Immature natural killer cell (primary cell): ENCODE data around the gene STK4. TPM values are rescaled to one million over a fixed set of nuclear protein-coding genes. Genes with fewer than 3 reads are reported as not detected.

Source experiments
- DNase-seq, 3 donors: peaks; one replicate each; pipeline ENCODE4 v3.0.0; 2022; ENCODE audit warnings: mixed read lengths in 1 of 3
- H3K27ac Mint-ChIP-seq, 6 donors: one replicate each; pipeline ENCODE4 v1.8.0; 2020; ENCODE audit warnings: mixed read lengths in 6 of 6, mild to moderate bottlenecking in 5 of 6, inconsistent platforms in 4 of 6, moderate library complexity in 3 of 6
- H3K27me3 Mint-ChIP-seq, 3 donors: one replicate each; pipeline ENCODE4 v1.8.0; 2020 to 2021; ENCODE audit warnings: low read depth in 3 of 3, mild to moderate bottlenecking in 3 of 3, mixed read lengths in 3 of 3, moderate library complexity in 3 of 3, inconsistent platforms in 1 of 3
- H3K36me3 Mint-ChIP-seq, 3 donors: one replicate each; pipeline ENCODE4 v1.8.0; 2020; ENCODE audit warnings: mixed read lengths in 3 of 3, inconsistent platforms in 2 of 3, mild to moderate bottlenecking in 2 of 3
- H3K4me1 Mint-ChIP-seq, 2 donors: one replicate each; pipeline ENCODE4 v1.8.0; 2020; ENCODE audit warnings: inconsistent platforms in 2 of 2, mild to moderate bottlenecking in 2 of 2, mixed read lengths in 2 of 2, moderate library complexity in 1 of 2
- H3K4me3 Mint-ChIP-seq, 5 donors: one replicate each; pipeline ENCODE4 v1.8.0; 2020; ENCODE audit warnings: mild to moderate bottlenecking in 5 of 5, mixed read lengths in 5 of 5, inconsistent platforms in 3 of 5, moderate library complexity in 3 of 5
- H3K9me3 Mint-ChIP-seq, 6 donors: one replicate each; pipeline ENCODE4 v1.8.0; 2020; ENCODE audit warnings: mild to moderate bottlenecking in 6 of 6, mixed read lengths in 6 of 6, inconsistent platforms in 4 of 6, moderate library complexity in 3 of 6
- polyA plus RNA-seq, 3 donors: library from polyadenylated mRNA; unstranded; fragments of 300-500 nt; fragmentation: Illumina TruSeq; gene quantifications; one replicate each; pipeline ENCODE4 v1.2.3, GENCODE V29; 2021

STK4 gene
- polyA plus RNA-seq, result 100 to 1,000 TPM; 122 to 256 (median 133) TPM

DNA sequence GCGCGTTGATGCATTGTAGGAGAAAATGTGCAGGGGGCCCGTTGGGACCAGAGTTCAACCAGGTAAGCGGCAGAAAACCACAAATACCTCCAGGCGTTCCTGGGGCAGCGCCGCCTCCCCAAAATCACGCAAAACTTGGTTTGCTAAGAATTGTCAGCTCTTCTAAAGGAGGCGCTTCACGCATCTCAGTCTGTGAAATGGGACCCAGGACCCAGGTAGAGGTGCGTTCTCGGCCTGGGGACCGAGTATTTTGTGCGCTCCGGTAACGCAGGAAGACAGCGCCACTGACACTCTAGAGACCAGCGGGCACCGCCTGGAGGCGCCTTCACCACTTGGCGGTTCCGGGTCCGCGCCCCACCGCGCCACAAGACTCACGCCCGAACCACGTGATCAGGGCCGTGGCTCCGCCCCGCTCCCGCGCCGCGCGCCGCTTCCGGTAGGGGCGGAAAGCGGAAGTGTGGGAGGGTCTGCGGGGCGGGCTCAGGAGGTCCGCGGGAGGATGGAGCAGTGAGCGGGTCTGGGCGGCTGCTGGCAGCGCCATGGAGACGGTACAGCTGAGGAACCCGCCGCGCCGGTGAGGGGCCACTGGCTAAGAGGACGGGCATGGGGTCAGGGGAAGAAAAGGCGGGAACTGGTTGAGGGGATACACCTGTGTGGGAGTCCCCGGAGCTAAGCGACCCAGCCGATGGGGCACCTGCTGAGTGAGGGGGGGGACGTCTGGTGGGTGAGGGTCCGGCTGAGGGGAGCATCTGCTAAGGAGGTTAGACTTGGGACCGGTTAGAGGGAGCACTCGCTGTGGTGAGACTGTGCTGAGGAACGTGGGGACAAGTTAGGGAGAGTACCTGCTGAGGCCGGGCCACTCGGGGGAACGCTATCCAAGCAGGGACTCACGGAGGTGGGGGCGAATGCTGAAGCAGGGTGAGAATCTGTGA is at the start of gene STK4:
Gene STK4, plus strand, starts transcription at position 483 of the 932 bp plus-strand sequence. Its CDS starts 57 bp downstream, at position 540.
- Mint-ChIP-seq H3K36me3 (peaks cover 5 to 8% (median 6%) of the 10 kb centered on the region in 3 donors), H3K4me3 (peak within 1 kb of the TSS; percentile 93 to 99 (median 96)), H3K4me1 (peaks cover 47 to 55% of the 10 kb centered on the region in 2 donors), H3K27ac (peak within 1 kb of the TSS; percentile 94 to 98 (median 96)), H3K9me3 (no peaks in the 10 kb centered on the region), H3K27me3 (peaks cover 13 to 23% (median 14%) of the 10 kb centered on the region in 3 donors)
- peak; percentile 96 for DNase-seq

DNA sequence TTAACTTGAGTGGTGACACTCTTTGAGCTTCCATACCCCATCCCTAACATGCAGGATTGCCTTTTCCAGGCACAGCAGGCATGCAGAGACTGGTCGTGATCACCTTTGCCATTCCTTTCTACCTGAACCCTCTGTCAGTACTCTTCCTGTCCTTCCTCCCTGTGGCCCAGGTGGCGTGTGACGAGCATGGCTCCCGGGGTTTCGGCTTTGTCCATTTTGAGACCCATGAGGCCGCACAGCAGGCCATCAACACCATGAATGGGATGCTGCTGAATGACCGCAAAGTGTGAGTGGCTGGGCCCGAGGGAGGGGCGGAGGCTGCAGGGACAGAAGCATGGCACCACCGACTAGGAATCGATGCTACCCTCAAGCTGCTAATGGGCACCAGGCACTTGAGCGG is 49.7 kb upstream of the STK4 start:
- H3K4me3 Mint-ChIP-seq, result no peak overlapping the region
- H3K27me3 Mint-ChIP-seq, result peaks cover 0 to 2% (median 0%) of the 10 kb centered on the region in 3 donors
- H3K9me3 Mint-ChIP-seq, result no peaks in the 10 kb centered on the region
- no peak for DNase-seq
- peaks cover 0 to 3% of the 10 kb centered on the region in 2 donors for H3K4me1 Mint-ChIP-seq
- H3K27ac Mint-ChIP-seq, result no peak overlapping the region
- H3K36me3 Mint-ChIP-seq, result peaks cover 0 to 9% (median 6%) of the 10 kb centered on the region in 3 donors

DNA sequence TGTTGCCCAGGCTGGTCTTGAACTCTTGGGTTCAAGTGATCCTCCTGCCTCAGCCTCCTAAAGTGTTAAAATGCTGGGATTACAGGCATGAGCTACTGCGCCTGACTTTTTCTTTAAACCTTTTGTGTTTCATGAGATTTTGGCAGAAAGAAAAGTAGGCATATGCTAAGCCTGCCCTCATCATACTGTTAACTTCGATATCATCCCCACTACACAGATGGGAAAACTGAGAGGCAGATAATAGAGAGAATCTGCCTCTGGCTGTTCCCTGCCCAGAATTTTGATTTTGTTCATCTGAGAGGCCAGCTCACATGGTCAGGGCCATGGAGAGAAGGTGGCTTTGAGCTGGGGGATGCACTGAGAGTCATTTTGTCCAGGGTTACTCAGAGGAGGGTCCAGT is 48.9 kb upstream of the STK4 start:
- Mint-ChIP-seq H3K27me3 (peaks cover 0 to 2% (median 0%) of the 10 kb centered on the region in 3 donors), H3K9me3 (no peaks in the 10 kb centered on the region), H3K4me1 (peaks cover 0 to 1% of the 10 kb centered on the region in 2 donors), H3K4me3 (no peak overlapping the region), H3K27ac (no peak overlapping the region), H3K36me3 (peaks cover 0 to 9% (median 7%) of the 10 kb centered on the region in 3 donors)
- DNase-seq, result no peak

DNA sequence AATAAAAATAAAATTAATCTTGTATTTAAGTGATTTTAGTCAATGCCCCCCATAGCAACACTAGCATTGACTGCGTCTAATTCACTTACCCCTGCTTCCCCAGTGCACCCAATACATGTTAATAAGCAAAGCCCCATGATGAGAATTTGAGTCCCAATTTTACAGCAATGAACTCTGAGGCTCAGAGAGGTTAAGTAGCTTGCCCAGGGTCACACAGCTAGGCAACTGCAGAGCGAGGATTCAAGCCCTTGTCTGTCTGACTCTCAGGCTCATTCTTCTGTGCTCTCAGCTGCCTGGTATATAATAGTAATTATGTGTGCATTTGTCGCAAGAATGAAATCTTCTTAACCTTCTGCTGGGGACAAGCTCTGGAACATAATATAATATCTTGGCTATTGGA is 48.0 kb upstream of the STK4 start:
- Mint-ChIP-seq H3K4me3 (no peak overlapping the region), H3K4me1 (peaks cover 0 to 1% of the 10 kb centered on the region in 2 donors), H3K36me3 (peaks cover 0 to 17% (median 16%) of the 10 kb centered on the region in 3 donors), H3K27ac (no peak overlapping the region), H3K9me3 (no peaks in the 10 kb centered on the region), H3K27me3 (no peaks in the 10 kb centered on the region)
- DNase-seq, result no peak

DNA sequence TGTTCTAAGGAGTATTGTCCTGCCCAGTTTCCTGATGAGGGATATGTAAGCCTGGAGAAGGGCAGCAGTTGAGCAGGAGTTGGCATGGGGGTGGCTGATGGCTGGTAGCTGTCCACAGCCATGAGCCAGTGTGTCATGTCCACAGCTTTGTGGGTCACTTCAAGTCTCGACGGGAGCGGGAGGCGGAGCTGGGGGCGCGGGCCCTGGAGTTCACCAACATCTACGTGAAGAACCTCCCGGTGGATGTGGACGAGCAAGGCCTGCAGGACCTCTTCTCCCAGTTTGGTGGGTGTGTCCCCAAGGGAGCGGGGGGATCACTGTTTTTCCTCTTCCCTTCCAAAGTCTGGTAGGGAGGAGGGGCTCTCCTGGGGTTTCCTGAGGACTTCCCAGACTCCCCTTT is 47.6 kb upstream of the STK4 start:
- DNase-seq, result no peak
- Mint-ChIP-seq H3K4me3 (no peak overlapping the region), H3K27ac (no peak overlapping the region), H3K36me3 (peaks cover 0 to 17% (median 16%) of the 10 kb centered on the region in 3 donors), H3K9me3 (no peaks in the 10 kb centered on the region), H3K27me3 (no peaks in the 10 kb centered on the region), H3K4me1 (peaks cover 0 to 1% of the 10 kb centered on the region in 2 donors)

DNA sequence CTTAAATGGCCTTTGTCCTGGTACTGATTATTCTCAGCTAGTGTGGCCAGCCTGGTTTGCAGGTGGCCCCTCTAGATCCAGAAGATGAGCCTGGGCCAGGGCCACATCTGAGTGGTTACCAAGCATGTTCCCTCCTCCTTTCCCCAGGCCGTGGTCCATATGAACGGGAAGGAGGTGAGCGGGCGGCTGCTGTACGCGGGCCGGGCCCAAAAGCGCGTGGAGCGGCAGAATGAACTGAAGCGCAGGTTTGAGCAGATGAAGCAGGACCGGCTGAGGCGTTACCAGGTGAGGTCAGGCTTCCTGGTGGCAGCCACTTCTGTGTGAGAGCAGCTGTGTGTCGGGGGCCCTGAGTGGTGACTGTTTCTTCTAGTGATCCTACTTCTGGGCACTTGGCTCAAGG is 44.9 kb upstream of the STK4 start:
- Mint-ChIP-seq H3K4me3 (no peak overlapping the region), H3K4me1 (peaks cover 0 to 1% of the 10 kb centered on the region in 2 donors), H3K27ac (no peak overlapping the region), H3K36me3 (peaks cover 7 to 21% (median 20%) of the 10 kb centered on the region in 3 donors), H3K27me3 (no peaks in the 10 kb centered on the region), H3K9me3 (no peaks in the 10 kb centered on the region)
- no peak for DNase-seq

DNA sequence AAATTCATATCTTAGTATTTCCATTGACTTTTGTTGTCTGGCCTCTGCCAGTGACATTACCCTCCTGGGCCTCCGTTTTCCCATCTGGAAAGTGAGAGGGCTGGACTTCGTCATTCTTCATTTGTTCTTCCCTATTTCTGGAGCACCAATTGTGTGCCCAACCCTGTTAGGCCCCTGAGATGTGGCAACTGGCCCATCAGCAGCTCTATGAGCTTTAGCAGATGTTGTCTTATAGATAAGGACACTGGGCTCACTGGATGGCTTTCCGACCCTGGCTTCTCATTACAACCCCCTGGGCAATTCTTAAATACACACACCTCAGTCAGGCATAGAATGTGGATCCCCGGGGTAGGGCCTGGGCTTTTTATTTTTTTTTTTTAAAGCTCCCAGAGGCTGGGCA is 41.8 kb upstream of the STK4 start:
- no peak for DNase-seq
- no peak overlapping the region for H3K27ac Mint-ChIP-seq
- H3K4me3 Mint-ChIP-seq, result no peak overlapping the region
- peaks cover 7 to 17% (median 15%) of the 10 kb centered on the region in 3 donors for H3K36me3 Mint-ChIP-seq
- no peaks in the 10 kb centered on the region for H3K4me1 Mint-ChIP-seq
- no peaks in the 10 kb centered on the region for H3K9me3 Mint-ChIP-seq
- H3K27me3 Mint-ChIP-seq, result no peaks in the 10 kb centered on the region

DNA sequence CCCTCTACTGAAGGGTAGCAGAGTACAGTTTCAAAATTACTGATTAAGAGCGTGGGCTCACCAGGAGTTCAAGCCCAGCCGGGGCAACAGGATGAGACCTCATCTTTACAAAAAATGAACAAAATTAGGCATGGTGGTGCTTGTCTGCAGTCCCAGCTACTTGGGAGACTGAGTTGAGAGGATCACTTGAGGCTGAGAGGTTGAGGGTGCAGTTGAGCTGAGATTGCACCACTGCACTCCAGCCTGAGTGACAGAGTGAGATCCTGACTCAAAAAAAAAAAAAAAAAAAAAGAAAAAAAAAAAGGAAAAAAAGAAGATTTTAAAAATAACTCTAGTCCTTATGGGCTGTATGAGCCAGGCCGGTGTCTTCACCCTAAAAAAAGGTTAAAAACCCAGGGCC is 37.7 kb upstream of the STK4 start:
- peaks cover 5 to 13% (median 8%) of the 10 kb centered on the region in 3 donors for H3K36me3 Mint-ChIP-seq
- H3K9me3 Mint-ChIP-seq, result no peaks in the 10 kb centered on the region
- no peaks in the 10 kb centered on the region for H3K4me1 Mint-ChIP-seq
- DNase-seq, result no peak
- no peak overlapping the region for H3K27ac Mint-ChIP-seq
- no peaks in the 10 kb centered on the region for H3K27me3 Mint-ChIP-seq
- no peak overlapping the region for H3K4me3 Mint-ChIP-seq

DNA sequence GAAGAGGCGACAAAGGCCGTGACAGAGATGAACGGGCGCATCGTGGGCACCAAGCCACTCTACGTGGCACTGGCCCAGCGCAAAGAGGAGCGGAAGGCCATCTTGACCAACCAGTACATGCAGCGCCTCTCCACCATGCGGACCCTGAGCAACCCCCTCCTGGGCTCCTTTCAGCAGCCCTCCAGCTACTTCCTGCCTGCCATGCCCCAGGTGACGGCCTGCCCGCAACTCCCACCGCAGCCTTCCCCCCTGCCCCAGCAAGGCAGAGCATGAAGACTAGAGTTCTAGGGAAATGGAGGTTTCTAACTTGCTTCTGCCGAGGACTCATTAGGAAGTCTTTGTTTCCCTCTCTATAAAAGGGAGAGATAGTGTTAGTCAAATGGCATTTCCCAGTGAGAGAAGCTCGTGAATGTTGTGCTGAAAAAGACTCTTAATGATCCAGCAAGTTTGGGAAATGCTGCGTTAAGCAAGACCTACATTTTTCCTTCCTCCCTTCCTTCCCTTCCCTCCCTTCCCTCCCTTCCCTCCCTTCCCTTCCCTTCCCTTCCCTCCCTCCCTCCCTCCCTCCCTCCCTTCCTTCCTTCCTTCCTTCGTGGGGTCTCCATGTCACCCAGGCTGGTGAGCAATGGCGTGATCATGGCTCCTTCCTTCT is 35.7 kb upstream of the STK4 start:
- Mint-ChIP-seq H3K4me1 (no peaks in the 10 kb centered on the region), H3K27me3 (no peaks in the 10 kb centered on the region), H3K36me3 (peaks cover 0 to 13% (median 6%) of the 10 kb centered on the region in 3 donors), H3K9me3 (no peaks in the 10 kb centered on the region), H3K4me3 (no peak overlapping the region), H3K27ac (no peak overlapping the region)
- no peak for DNase-seq

DNA sequence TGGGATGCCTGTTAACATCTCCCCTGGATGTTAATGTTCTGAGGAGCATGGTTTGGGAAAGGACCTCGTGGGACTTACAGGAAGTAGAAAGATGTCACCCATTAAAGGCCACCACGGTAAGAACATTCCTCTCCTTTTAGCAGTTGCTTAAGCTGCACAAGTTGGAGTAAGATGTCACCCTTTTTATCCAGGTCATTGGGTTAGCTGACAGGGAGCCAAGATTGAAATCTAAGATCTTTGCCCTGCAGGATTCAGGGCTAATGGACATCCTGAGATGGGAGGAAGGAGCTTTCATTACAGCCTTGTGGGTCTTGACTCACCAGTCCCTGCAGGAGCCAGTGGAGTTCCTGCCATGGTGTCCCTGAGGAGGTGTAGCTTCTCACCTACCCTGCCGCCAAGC is 34.4 kb upstream of the STK4 start:
- Mint-ChIP-seq H3K27me3 (peaks cover 0 to 1% (median 0%) of the 10 kb centered on the region in 3 donors), H3K4me3 (no peak overlapping the region), H3K4me1 (no peaks in the 10 kb centered on the region), H3K36me3 (peaks cover 4 to 19% (median 6%) of the 10 kb centered on the region in 3 donors), H3K27ac (no peak overlapping the region), H3K9me3 (no peaks in the 10 kb centered on the region)
- DNase-seq, result no peak

DNA sequence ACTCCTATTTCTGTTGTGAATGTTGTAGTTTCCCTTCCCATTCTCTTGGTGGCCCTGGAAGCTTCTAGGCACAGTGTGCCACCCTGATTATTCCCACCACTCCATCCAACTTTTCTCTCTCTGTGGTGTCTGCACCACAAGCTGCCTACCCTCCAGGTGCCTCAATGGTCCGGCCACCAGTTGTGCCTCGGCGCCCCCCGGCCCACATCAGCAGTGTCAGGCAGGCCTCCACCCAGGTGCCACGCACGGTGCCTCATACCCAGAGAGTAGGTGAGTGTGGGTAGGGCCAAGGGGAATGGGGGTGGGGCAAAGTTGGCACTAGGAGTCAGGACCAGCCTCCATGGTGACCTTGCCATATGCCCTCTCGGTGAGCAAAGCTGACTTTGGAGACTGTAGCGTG is 33.4 kb upstream of the STK4 start:
- no peak overlapping the region for H3K27ac Mint-ChIP-seq
- no peaks in the 10 kb centered on the region for H3K9me3 Mint-ChIP-seq
- DNase-seq, result no peak
- H3K4me3 Mint-ChIP-seq, result no peak overlapping the region
- H3K4me1 Mint-ChIP-seq, result no peaks in the 10 kb centered on the region
- peaks cover 4 to 26% (median 6%) of the 10 kb centered on the region in 3 donors for H3K36me3 Mint-ChIP-seq
- peaks cover 0 to 2% (median 1%) of the 10 kb centered on the region in 3 donors for H3K27me3 Mint-ChIP-seq

DNA sequence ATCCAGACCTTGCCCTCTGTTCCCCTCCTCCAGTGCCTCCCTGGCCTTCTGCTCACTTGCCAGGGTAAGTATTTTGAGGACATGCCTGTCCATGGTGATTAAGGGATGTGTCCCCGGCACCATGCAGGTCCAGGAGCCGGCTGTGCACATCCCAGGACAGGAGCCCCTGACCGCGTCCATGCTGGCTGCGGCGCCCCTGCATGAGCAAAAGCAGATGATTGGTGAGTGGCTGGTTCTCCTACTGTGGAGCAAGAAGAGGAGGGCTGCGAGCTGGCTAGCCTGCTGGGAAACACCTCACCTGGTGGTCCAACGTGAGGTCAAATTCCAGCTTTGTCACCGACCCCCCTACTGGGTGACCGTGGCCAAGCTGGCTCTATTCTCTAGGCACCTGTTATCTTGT is 29.8 kb upstream of the STK4 start:
- peak overlapping the region in 1 of 6 donors; percentile 60 for H3K27ac Mint-ChIP-seq
- no peaks in the 10 kb centered on the region for H3K4me1 Mint-ChIP-seq
- peaks cover 0 to 2% (median 1%) of the 10 kb centered on the region in 3 donors for H3K27me3 Mint-ChIP-seq
- H3K9me3 Mint-ChIP-seq, result no peaks in the 10 kb centered on the region
- peaks cover 8 to 38% (median 23%) of the 10 kb centered on the region in 3 donors for H3K36me3 Mint-ChIP-seq
- DNase-seq, result no peak
- H3K4me3 Mint-ChIP-seq, result no peak overlapping the region

DNA sequence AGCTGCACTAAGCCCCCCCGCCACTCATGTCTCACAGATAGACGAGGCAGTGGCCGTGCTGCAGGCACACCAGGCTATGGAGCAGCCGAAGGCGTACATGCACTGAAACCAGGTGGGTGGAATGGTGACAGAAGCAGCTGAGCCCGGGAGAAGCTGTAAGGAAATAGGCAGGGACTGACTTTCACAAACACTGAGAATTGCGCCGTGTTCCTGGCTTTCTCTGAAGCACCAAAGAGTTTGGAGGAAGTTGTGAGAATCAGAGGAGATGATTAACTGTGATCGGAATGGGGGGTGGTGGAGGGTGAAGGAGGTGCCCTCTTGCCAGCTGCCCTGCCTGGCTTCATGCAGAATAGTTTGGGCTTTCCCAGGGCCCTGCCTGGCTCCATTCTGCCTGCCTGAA is 27.7 kb upstream of the STK4 start:
- H3K4me3 Mint-ChIP-seq, result no peak overlapping the region
- no peaks in the 10 kb centered on the region for H3K4me1 Mint-ChIP-seq
- H3K27ac Mint-ChIP-seq, result peak overlapping the region in 1 of 6 donors; percentile 29
- peaks cover 0 to 2% (median 1%) of the 10 kb centered on the region in 3 donors for H3K27me3 Mint-ChIP-seq
- H3K9me3 Mint-ChIP-seq, result no peaks in the 10 kb centered on the region
- DNase-seq, result no peak
- peaks cover 15 to 48% (median 26%) of the 10 kb centered on the region in 3 donors for H3K36me3 Mint-ChIP-seq

DNA sequence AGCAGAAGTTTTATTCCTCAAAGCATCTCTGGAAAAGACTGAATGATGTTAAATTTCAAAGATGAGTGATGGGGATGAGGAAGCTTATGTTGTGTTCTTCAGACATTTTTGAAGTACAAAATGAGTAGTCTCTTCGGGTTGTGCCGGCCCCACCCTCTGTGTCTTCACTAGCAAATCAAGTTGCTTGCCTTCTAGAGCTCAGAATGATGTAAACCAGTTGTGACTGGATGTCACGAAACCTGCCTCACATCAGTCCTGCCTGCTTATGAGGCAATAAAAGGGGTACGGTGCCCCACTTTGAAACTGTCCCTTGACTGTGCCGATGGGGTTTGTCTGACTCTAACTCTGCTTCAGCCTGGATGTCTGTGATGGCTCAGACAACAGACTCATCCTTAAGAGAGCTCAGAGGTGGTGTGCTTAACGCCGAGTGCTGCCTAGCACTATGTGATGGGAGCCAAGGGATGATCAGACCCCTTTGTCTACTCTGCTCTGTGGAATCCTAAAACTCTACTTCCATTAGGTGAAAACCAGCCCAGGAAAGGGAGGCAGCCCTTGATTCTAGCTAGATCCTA is 25.1 kb upstream of the STK4 start:
- peaks cover 0 to 2% (median 0%) of the 10 kb centered on the region in 3 donors for H3K27me3 Mint-ChIP-seq
- DNase-seq, result no peak
- H3K4me3 Mint-ChIP-seq, result no peak overlapping the region
- no peaks in the 10 kb centered on the region for H3K9me3 Mint-ChIP-seq
- H3K36me3 Mint-ChIP-seq, result peaks cover 18 to 51% (median 30%) of the 10 kb centered on the region in 3 donors
- no peak overlapping the region for H3K27ac Mint-ChIP-seq
- no peaks in the 10 kb centered on the region for H3K4me1 Mint-ChIP-seq
